Measurements from ENCODE around the gene CAB39L. TPM values are rescaled to one million over a fixed set of nuclear protein-coding genes. Genes with fewer than 3 reads are reported as not detected.

Gene CAB39L
- total and polyA plus RNA-seq, 9 of the 15 experiments (the other 6 are each of a cell fraction or from before 2014, with no cell fraction given), result 1.1 to 4.2 (median 2.6) TPM

GRCh38 chr13:49259586-49259985, 184.3 kb downstream of the CAB39L start:
- H3K9me3 ChIP-seq (replicated peaks; ENCODE audit: control insufficient read depth, insufficient read depth, low read depth, low read length), result no peaks in the 10 kb centered on the region
- no peak overlapping the region for H3K9ac ChIP-seq (ENCODE audit: insufficient read depth in 1 of 2, low read depth in 2 of 2, low read length in 2 of 2)
- POLR2A ChIA-PET, result interaction anchor here (0.6 to 2.1 kb wide), 3 partner anchors 9 to 185 kb away, joined by 3 to 5 read pairs (median 4); no protein-coding TSS in a partner anchor
- H3K4me3 ChIP-seq, result no peak overlapping the region
- DNase-seq (ENCODE audit: extremely low read depth in 1 of 4, low spot score in 3 of 4), result no peak
- peaks cover 40% of the 10 kb centered on the region; the same call in 2 of the 3 replicates for H3K36me3 ChIP-seq (ENCODE audit: control insufficient read depth, insufficient read depth, low read length)
- no peak for ATAC-seq
- in situ Hi-C loops (cut with MboI) (no loop called here), intact Hi-C loops (cut with micrococcal nuclease) (no loop called here)
- H3K27me3 ChIP-seq (ENCODE audit: control insufficient read depth in 2 of 2, insufficient read depth in 2 of 2, low read length in 2 of 2), result no peaks in the 10 kb centered on the region
- WGBS (ENCODE audit: insufficient coverage, low coverage, missing lambda C conversion rate), result 70% methylated on average over 3 of the region's 6 CpGs
- CTCF ChIA-PET (ENCODE audit: low intra/inter-chr PET ratio), result no interaction called here
- H2AFZ ChIP-seq (ENCODE audit: low read depth, low read length), result no peak overlapping the region
- no peaks in the 10 kb centered on the region for H4K20me1 ChIP-seq (replicated peaks; ENCODE audit: control insufficient read depth, insufficient read depth, low read length)
- H3K79me2 ChIP-seq (ENCODE audit: control insufficient read depth, insufficient read depth, low read length), result no peaks in the 10 kb centered on the region
- H3K27ac ChIP-seq (ENCODE audit: extremely low read depth, low read depth, low read length), result no peak overlapping the region
- BruUV-seq (replicated peaks), result no TSS peak
- no peaks in the 10 kb centered on the region for H3K9me1 ChIP-seq (ENCODE audit: control insufficient read depth, insufficient read depth, low read length)
- no peak for FAIRE-seq
- no peak overlapping the region for H3K4me2 ChIP-seq (ENCODE audit: insufficient read depth, low read length)
- H3K4me1 ChIP-seq (replicated peaks in 1 of 2; ENCODE audit: control insufficient read depth in 2 of 2, insufficient read depth in 2 of 2, low read length in 2 of 2), result no peaks in the 10 kb centered on the region
- no peak for TF ChIP-seq CAMTA2 (CRISPR knock-in tag; conservative IDR thresholded peaks at IDR 0.05)
- TF ChIP-seq, protein P1, sequence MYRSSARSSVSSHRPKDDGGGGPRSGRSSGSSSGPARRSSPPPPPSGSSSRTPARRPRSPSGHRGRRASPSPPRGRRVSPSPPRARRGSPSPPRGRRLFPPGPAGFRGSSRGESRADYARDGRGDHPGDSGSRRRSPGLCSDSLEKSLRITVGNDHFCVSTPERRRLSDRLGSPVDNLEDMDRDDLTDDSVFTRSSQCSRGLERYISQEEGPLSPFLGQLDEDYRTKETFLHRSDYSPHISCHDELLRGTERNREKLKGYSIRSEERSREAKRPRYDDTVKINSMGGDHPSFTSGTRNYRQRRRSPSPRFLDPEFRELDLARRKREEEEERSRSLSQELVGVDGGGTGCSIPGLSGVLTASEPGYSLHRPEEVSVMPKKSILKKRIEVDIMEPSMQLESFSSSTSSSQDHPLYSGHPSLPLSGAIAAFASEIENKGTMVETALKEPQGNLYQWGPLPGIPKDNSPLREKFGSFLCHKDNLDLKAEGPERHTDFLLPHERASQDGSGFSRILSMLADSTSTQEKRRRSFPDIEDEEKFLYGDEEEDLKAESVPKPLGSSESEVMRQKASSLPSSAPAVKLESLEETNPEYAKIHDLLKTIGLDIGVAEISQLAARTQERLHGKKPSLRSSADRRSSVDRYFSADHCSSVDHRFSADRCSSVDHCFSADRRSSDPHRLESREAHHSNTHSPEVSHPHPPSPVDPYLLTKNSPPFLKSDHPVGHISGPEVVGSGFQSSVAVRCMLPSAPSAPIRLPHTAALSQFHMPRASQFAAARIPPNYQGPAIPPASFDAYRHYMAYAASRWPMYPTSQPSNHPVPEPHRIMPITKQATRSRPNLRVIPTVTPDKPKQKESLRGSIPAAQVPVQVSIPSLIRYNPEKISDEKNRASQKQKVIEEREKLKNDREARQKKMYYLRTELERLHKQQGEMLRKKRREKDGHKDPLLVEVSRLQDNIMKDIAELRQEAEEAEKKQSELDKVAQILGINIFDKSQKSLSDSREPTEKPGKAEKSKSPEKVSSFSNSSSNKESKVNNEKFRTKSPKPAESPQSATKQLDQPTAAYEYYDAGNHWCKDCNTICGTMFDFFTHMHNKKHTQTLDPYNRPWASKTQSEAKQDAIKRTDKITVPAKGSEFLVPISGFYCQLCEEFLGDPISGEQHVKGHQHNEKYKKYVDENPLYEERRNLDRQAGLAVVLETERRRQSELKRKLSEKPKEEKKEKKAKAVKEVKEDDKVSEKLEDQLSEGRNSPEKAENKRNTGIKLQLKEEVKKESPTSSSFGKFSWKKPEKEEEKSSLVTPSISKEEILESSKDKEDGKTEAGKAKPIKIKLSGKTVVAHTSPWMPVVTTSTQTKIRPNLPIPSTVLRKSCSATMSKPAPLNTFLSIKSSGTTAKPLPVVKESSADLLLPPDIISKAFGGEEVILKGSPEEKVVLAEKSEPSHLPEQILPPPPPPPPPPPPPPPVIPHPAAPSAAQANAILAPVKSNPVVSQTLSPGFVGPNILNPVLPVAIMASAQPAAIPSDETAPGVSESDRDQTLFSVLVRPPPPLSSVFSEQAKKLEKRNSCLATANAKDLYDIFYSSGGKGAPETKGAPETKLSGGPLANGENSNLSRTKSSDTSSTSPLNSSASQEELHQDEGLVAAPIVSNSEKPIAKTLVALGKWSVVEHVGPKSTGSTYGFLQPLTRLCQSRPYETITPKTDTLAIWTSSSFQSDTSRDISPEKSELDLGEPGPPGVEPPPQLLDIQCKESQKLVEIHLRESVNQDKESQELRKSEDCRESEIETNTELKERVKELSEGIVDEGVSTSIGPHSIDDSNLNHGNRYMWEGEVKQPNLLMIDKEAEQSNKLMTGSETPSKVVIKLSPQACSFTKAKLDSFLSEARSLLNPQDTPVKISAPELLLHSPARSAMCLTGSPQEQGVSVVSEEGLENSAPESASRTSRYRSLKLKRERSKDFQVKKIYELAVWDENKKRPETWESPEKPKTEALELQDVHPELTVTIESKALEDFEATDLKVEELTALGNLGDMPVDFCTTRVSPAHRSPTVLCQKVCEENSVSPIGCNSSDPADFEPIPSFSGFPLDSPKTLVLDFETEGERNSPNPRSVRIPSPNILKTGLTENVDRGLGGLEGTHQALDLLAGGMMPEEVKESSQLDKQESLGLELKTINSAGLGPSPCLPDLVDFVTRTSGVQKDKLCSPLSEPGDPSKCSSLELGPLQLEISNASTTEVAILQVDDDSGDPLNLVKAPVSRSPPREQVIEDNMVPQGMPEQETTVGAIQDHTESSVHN (IDR thresholded peaks at IDR 0.05; ENCODE audit: borderline replicate concordance in 1 of 2, low read depth in 1 of 2), result no peak
- TF ChIP-seq TGIF2 (CRISPR knock-in tag; IDR thresholded peaks at IDR 0.05), result no peak
- TF ChIP-seq, protein P2, sequence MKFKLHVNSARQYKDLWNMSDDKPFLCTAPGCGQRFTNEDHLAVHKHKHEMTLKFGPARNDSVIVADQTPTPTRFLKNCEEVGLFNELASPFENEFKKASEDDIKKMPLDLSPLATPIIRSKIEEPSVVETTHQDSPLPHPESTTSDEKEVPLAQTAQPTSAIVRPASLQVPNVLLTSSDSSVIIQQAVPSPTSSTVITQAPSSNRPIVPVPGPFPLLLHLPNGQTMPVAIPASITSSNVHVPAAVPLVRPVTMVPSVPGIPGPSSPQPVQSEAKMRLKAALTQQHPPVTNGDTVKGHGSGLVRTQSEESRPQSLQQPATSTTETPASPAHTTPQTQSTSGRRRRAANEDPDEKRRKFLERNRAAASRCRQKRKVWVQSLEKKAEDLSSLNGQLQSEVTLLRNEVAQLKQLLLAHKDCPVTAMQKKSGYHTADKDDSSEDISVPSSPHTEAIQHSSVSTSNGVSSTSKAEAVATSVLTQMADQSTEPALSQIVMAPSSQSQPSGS (CRISPR knock-in tag; IDR thresholded peaks at IDR 0.05), result no peak
- TF ChIP-seq CBFA2T3 (IDR thresholded peaks at IDR 0.05), result no peak
- no peak for TF ChIP-seq KDM4B (IDR thresholded peaks at IDR 0.05; ENCODE audit: borderline replicate concordance in 2 of 2, low read depth in 1 of 2)
- no peak for TF ChIP-seq ZBTB12 (CRISPR knock-in tag; IDR thresholded peaks at IDR 0.05)
- TF ChIP-seq FOXA1 (IDR thresholded peaks at IDR 0.05; ENCODE audit: borderline replicate concordance), result no peak
- no peak for TF ChIP-seq RHOXF2B (CRISPR knock-in tag; conservative IDR thresholded peaks at IDR 0.05)
- TF ChIP-seq CHD1 (IDR thresholded peaks at IDR 0.05; ENCODE audit: low read length), result no peak
- TF ChIP-seq ZNF23 (CRISPR knock-in tag; IDR thresholded peaks at IDR 0.05), result no peak
- TF ChIP-seq TAF15 (IDR thresholded peaks at IDR 0.05; ENCODE audit: low read depth, low read length), result no peak
- no peak for TF ChIP-seq SIN3A (IDR thresholded peaks at IDR 0.05; ENCODE audit: borderline replicate concordance in 2 of 2, control insufficient read depth in 1 of 2, low read depth in 2 of 2, low read length in 2 of 2)

Measured in K562 (cell line).